Fibroblast of lung (primary cell): ENCODE results near the gene SLC13A2. TPM values are rescaled to one million over a fixed set of nuclear protein-coding genes. Genes with fewer than 3 reads are reported as not detected.

Source experiments
- DNase-seq, 2 donors: peaks; one replicate each; pipeline versions ENCODE4 v3.0.0 to v3.0.0-alpha.2; 2010; ENCODE audit warnings: low read depth in 2 of 2
- H2AFZ ChIP-seq: 2 replicates; pipeline ENCODE4 v1.5.1; 2012; ENCODE audit warnings: low read length, control low read depth, inconsistent platforms
- H3K27ac ChIP-seq: 2 replicates; pipeline ENCODE4 v1.5.1; 2011; ENCODE audit warnings: low read length, control low read depth; ENCODE audit not compliant: insufficient read depth
- H3K27me3 ChIP-seq: 2 replicates; pipeline ENCODE4 v1.5.1; 2011; ENCODE audit warnings: mild to moderate bottlenecking, low read length; ENCODE audit not compliant: control insufficient read depth, insufficient read depth
- H3K36me3 ChIP-seq: 2 replicates; pipeline ENCODE4 v1.5.1; 2011; ENCODE audit warnings: low read length; ENCODE audit not compliant: control insufficient read depth, insufficient read depth
- H3K4me1 ChIP-seq: 2 replicates; pipeline ENCODE4 v1.5.1; 2011; ENCODE audit warnings: low read length; ENCODE audit not compliant: control insufficient read depth, insufficient read depth; ENCODE audit errors: extremely low read depth
- H3K4me2 ChIP-seq: 2 replicates; pipeline ENCODE4 v1.5.1; 2011; ENCODE audit warnings: low read length, control low read depth; ENCODE audit not compliant: insufficient read depth; ENCODE audit errors: extremely low read depth
- H3K4me3 ChIP-seq, 4 experiments: fragments of 200-600 bp in 1 of 4; sonication (generic) in 1 of 4; replicated peaks in 1 of 4; 2 replicates each; pipeline ENCODE4 v1.5.1; 2011 to 2016; ENCODE audit warnings: low read length in 4 of 4, low read depth in 3 of 4, mild to moderate bottlenecking in 3 of 4, control low read depth in 2 of 4, inconsistent platforms in 1 of 4, mixed read lengths in 1 of 4; ENCODE audit not compliant: insufficient read depth in 1 of 4; ENCODE audit errors: control extremely low read depth in 1 of 4
- H3K79me2 ChIP-seq: 2 replicates; pipeline ENCODE4 v1.5.1; 2012; ENCODE audit warnings: mild to moderate bottlenecking, low read length, inconsistent platforms; ENCODE audit not compliant: control insufficient read depth, insufficient read depth
- H3K9ac ChIP-seq: 2 replicates; pipeline ENCODE4 v1.5.1; 2011; ENCODE audit warnings: mild to moderate bottlenecking, low read length, control low read depth; ENCODE audit not compliant: insufficient read depth
- H3K9me3 ChIP-seq: 2 replicates; pipeline ENCODE4 v1.5.1; 2012; ENCODE audit warnings: low read depth, low read length; ENCODE audit not compliant: control insufficient read depth, insufficient read depth
- H4K20me1 ChIP-seq: 2 replicates; pipeline ENCODE4 v1.5.1; 2011; ENCODE audit warnings: low read length; ENCODE audit not compliant: control insufficient read depth, insufficient read depth; ENCODE audit errors: extremely low read depth
- EZH2 ChIP-seq: IDR thresholded peaks from 2 replicates; pipeline ENCODE4 v1.5.1; 2012; ENCODE audit warnings: low read length, control low read depth, mild to moderate bottlenecking; ENCODE audit errors: missing control alignments
- polyA plus RNA-seq, 2 donors: library from polyadenylated mRNA; depleted of rRNA in 1 of 2; stranded (reverse) in 1 of 2; unstranded in 1 of 2; fragments of >200 nt; gene quantifications; 2 replicates each; pipeline ENCODE4 v1.2.1, GENCODE V29; 2011 to 2012; ENCODE audit warnings: missing spikeins in 1 of 2
- total RNA-seq: library from RNA; depleted of rRNA; stranded (reverse); fragments of >200 nt; gene quantifications from 2 replicates; pipeline ENCODE4 v1.2.1, GENCODE V29; 2014
- TF ChIP-seq, protein P1 (sequence below), 2 donors: IDR thresholded peaks in 1 of 2; conservative IDR thresholded peaks in 1 of 2; 1 replicate in 1 of 2; 2 replicates in 1 of 2; pipeline ENCODE4 v1.5.1; 2011 to 2012; ENCODE audit warnings: low read length in 2 of 2, control low read depth in 1 of 2, inconsistent platforms in 1 of 2, low read depth in 1 of 2, mild to moderate bottlenecking in 1 of 2

Gene SLC13A2
- total and polyA plus RNA-seq, 2 donors (not counting 1 experiment from before 2014, with no cell fraction given), result not detected

DNA sequence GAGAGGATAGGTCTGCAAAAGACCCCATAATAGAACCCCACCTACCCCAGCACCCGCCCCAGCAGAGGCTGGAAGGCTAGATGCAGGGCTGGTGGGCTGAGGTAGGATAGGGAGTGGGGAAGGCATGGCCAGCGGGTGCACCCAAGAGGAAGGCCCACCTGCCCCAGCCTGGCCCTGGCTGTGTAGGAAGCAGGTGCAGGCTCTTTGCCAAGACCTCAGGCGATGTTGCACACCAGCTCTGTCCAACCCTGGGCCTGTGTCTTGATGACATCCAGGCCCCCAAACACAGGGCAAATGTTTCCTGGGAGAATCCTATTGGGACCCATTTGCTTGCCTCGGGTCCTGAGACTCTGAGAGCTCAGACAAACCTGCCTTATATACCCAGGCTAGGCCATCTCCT, 66.8 kb downstream of the SLC13A2 start:
- no peaks in the 10 kb centered on the region for H3K9me3 ChIP-seq
- no peaks in the 10 kb centered on the region for H3K79me2 ChIP-seq
- H3K4me1 ChIP-seq, result no peaks in the 10 kb centered on the region
- no peak overlapping the region for H3K27ac ChIP-seq
- no peak overlapping the region for H3K4me2 ChIP-seq
- TF ChIP-seq, protein P1, sequence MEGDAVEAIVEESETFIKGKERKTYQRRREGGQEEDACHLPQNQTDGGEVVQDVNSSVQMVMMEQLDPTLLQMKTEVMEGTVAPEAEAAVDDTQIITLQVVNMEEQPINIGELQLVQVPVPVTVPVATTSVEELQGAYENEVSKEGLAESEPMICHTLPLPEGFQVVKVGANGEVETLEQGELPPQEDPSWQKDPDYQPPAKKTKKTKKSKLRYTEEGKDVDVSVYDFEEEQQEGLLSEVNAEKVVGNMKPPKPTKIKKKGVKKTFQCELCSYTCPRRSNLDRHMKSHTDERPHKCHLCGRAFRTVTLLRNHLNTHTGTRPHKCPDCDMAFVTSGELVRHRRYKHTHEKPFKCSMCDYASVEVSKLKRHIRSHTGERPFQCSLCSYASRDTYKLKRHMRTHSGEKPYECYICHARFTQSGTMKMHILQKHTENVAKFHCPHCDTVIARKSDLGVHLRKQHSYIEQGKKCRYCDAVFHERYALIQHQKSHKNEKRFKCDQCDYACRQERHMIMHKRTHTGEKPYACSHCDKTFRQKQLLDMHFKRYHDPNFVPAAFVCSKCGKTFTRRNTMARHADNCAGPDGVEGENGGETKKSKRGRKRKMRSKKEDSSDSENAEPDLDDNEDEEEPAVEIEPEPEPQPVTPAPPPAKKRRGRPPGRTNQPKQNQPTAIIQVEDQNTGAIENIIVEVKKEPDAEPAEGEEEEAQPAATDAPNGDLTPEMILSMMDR (conservative IDR thresholded peaks at IDR 0.05 in 1 of 2, IDR thresholded peaks at IDR 0.05 in 1 of 2; ENCODE audit: low read depth in 1 of 2, low read length in 2 of 2), result no peak
- TF ChIP-seq EZH2, result no peak
- H4K20me1 ChIP-seq, result no peaks in the 10 kb centered on the region
- no peaks in the 10 kb centered on the region for H3K36me3 ChIP-seq
- no peak overlapping the region for H3K9ac ChIP-seq
- no peak overlapping the region for H2AFZ ChIP-seq
- peaks cover 11% of the 10 kb centered on the region for H3K27me3 ChIP-seq
- DNase-seq, result no peak
- H3K4me3 ChIP-seq, result no peak overlapping the region

DNA sequence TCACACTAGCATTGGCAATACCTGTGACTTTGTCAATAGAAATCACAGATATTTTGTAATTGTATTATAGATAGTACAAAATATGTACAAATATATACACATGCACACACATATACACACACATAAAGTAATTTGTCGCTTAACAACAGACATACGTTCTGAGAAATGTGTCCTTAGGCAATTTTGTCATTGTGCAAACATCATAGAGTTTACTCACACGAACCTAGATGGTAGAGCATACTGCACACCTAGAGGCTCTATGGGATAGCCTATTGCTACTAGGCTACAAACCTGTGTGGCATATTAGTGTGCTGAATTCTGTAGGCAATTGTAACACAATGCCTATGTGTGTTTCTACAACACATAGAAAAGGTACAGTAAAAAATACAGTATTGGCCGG, 68.0 kb downstream of the SLC13A2 start:
- Histone ChIP-seq H4K20me1 (no peaks in the 10 kb centered on the region), H2AFZ (no peak overlapping the region)
- no peak for TF ChIP-seq EZH2
- TF ChIP-seq, protein P1 (conservative IDR thresholded peaks at IDR 0.05 in 1 of 2, IDR thresholded peaks at IDR 0.05 in 1 of 2; ENCODE audit: low read depth in 1 of 2, low read length in 2 of 2), result no peak

DNA sequence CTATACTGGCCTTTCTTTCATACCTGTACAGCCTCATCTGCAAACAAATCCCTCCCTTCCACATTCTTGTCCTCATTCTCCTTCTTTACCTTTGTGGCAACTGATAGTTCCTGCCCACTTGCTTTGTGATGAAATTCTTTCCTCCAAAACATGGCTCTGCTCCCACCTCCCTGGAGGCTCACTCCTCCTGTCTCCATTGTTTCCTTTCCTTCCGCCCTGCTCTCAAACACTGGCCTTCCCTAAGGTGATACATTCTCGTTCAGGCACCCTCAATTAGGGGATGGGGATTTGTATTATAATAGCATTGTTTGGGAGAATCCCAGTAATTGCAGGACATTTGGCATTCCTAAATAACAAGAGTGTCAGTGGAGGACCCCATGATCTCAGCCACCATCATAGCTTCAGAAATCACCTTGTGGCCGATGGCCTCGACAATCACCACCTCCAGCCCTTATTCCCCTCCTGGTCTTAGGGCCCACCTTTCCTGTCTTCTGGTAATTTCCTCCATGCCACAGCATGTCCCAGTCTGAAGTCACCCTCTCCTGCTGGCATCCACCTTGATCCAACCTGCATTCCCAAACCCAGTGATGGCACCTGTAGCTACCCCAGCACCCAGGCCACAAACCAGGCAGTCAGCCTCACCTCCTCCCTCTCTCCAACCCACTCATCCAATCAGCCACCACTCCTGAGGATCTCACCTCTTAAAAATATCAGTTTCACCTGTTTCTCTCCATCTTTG, 71.1 kb downstream of the SLC13A2 start:
- Histone ChIP-seq H3K27me3 (no peaks in the 10 kb centered on the region), H2AFZ (no peak overlapping the region), H4K20me1 (no peaks in the 10 kb centered on the region), H3K9ac (no peak overlapping the region), H3K4me2 (no peak overlapping the region), H3K4me3 (no peak overlapping the region), H3K27ac (no peak overlapping the region), H3K79me2 (no peaks in the 10 kb centered on the region), H3K4me1 (no peaks in the 10 kb centered on the region), H3K9me3 (no peaks in the 10 kb centered on the region), H3K36me3 (peaks cover 3% of the 10 kb centered on the region)
- TF ChIP-seq EZH2, result no peak
- TF ChIP-seq, protein P1 (conservative IDR thresholded peaks at IDR 0.05 in 1 of 2, IDR thresholded peaks at IDR 0.05 in 1 of 2; ENCODE audit: low read depth in 1 of 2, low read length in 2 of 2), result no peak
- no peak for DNase-seq

More for the DNA sequence above, 68.0 kb downstream of the SLC13A2 start:
- DNase-seq, result no peak
- Histone ChIP-seq H3K79me2 (no peaks in the 10 kb centered on the region), H3K9ac (no peak overlapping the region), H3K4me2 (no peak overlapping the region), H3K4me1 (no peaks in the 10 kb centered on the region), H3K27me3 (peaks cover 4% of the 10 kb centered on the region), H3K9me3 (no peaks in the 10 kb centered on the region), H3K4me3 (no peak overlapping the region), H3K36me3 (no peaks in the 10 kb centered on the region), H3K27ac (no peak overlapping the region)
